ENCODE data around the gene GTPBP2. TPM values are rescaled to one million over a fixed set of nuclear protein-coding genes. Genes with fewer than 3 reads are reported as not detected.

GTPBP2 gene
- total and polyA plus RNA-seq, 2 of the 13 experiments (the other 11 are each of a cell fraction or from before 2014, with no cell fraction given): 26.9 to 88.2 TPM

GRCh38 chr6:43668151-43669028, 39.3 kb upstream of the GTPBP2 start (continued):
- TF ChIP-seq MED1 (CRISPR knock-in tag; IDR thresholded peaks at IDR 0.05) (peak; percentile 87), ZNF333 (CRISPR knock-in tag; IDR thresholded peaks at IDR 0.05; ENCODE audit: borderline replicate concordance) (no peak; the same call in 1 of the 2 replicates), ZSCAN30 (CRISPR knock-in tag; IDR thresholded peaks at IDR 0.05) (no peak), MEF2D (CRISPR knock-in tag; IDR thresholded peaks at IDR 0.05) (peak; percentile 60; the same call in 1 of the 2 replicates), ATAD3A (CRISPR knock-in tag; IDR thresholded peaks at IDR 0.05) (no peak), ZNF652 (CRISPR knock-in tag; IDR thresholded peaks at IDR 0.05; ENCODE audit: borderline replicate concordance, low read depth) (no peak), TCF7 (IDR thresholded peaks at IDR 0.05; ENCODE audit: low read depth) (peak; percentile 14; the same call in 1 of the 2 replicates), CEBPG (CRISPR knock-in tag; IDR thresholded peaks at IDR 0.05) (peak; percentile 47), GPBP1L1 (CRISPR knock-in tag; IDR thresholded peaks at IDR 0.05) (no peak), CREBL2 (CRISPR knock-in tag; IDR thresholded peaks at IDR 0.05; ENCODE audit: borderline replicate concordance) (no peak), MLX (CRISPR knock-in tag; IDR thresholded peaks at IDR 0.05) (peak; percentile 50; the same call in 1 of the 2 replicates), SP4 (CRISPR knock-in tag; IDR thresholded peaks at IDR 0.05) (peak; percentile 56), FOXA3 (CRISPR knock-in tag; IDR thresholded peaks at IDR 0.05) (peak; percentile 22; the same call in 1 of the 2 replicates), E2F5 (CRISPR knock-in tag; conservative IDR thresholded peaks at IDR 0.05) (0 out of 2 replicates have a peak, but pooled peaks have one; percentile 31), ZNF281 (CRISPR knock-in tag; IDR thresholded peaks at IDR 0.05; ENCODE audit: borderline replicate concordance) (no peak)
- TF ChIP-seq, protein P1, sequence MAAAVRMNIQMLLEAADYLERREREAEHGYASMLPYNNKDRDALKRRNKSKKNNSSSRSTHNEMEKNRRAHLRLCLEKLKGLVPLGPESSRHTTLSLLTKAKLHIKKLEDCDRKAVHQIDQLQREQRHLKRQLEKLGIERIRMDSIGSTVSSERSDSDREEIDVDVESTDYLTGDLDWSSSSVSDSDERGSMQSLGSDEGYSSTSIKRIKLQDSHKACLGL (CRISPR knock-in tag; IDR thresholded peaks at IDR 0.05): no peak; the same call in none of the 2 replicates
- TF ChIP-seq, protein P2, sequence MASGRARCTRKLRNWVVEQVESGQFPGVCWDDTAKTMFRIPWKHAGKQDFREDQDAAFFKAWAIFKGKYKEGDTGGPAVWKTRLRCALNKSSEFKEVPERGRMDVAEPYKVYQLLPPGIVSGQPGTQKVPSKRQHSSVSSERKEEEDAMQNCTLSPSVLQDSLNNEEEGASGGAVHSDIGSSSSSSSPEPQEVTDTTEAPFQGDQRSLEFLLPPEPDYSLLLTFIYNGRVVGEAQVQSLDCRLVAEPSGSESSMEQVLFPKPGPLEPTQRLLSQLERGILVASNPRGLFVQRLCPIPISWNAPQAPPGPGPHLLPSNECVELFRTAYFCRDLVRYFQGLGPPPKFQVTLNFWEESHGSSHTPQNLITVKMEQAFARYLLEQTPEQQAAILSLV (CRISPR knock-in tag; IDR thresholded peaks at IDR 0.05; ENCODE audit: borderline replicate concordance): peak; percentile 90; the same call in 1 of the 2 replicates
- TF ChIP-seq, protein P3, sequence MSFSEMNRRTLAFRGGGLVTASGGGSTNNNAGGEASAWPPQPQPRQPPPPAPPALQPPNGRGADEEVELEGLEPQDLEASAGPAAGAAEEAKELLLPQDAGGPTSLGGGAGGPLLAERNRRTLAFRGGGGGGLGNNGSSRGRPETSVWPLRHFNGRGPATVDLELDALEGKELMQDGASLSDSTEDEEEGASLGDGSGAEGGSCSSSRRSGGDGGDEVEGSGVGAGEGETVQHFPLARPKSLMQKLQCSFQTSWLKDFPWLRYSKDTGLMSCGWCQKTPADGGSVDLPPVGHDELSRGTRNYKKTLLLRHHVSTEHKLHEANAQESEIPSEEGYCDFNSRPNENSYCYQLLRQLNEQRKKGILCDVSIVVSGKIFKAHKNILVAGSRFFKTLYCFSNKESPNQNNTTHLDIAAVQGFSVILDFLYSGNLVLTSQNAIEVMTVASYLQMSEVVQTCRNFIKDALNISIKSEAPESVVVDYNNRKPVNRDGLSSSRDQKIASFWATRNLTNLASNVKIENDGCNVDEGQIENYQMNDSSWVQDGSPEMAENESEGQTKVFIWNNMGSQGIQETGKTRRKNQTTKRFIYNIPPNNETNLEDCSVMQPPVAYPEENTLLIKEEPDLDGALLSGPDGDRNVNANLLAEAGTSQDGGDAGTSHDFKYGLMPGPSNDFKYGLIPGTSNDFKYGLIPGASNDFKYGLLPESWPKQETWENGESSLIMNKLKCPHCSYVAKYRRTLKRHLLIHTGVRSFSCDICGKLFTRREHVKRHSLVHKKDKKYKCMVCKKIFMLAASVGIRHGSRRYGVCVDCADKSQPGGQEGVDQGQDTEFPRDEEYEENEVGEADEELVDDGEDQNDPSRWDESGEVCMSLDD (CRISPR knock-in tag; IDR thresholded peaks at IDR 0.05; ENCODE audit: borderline replicate concordance): no peak
